Esophagus muscularis mucosa (tissue), 3 donors: ENCODE data around the gene CCDC186.

Experiments
- CTCF ChIP-seq, 3 experiments: fragments of 200-600 bp in 2 of 3; fragments of 450-650 bp in 1 of 3; sonication (generic) in 2 of 3; IDR thresholded peaks; one replicate each; pipeline ENCODE4 v1.5.1; 2017 to 2019; ENCODE audit warnings: antibody characterized with exemption in 3 of 3, mild to moderate bottlenecking in 2 of 3, moderate library complexity in 1 of 3
- POLR2A ChIP-seq: fragments of 450-650 bp; IDR thresholded peaks from one replicate; pipeline ENCODE4 v1.6.1; 2017; ENCODE audit warnings: antibody characterized with exemption, moderate library complexity, mild to moderate bottlenecking, low read depth
- POLR2AphosphoS5 ChIP-seq, 2 donors: sonication (generic); formaldehyde crosslinking; IDR thresholded peaks; one replicate each; pipeline ENCODE4 v1.6.1; 2017; ENCODE audit warnings: antibody characterized with exemption in 2 of 2

DNA sequence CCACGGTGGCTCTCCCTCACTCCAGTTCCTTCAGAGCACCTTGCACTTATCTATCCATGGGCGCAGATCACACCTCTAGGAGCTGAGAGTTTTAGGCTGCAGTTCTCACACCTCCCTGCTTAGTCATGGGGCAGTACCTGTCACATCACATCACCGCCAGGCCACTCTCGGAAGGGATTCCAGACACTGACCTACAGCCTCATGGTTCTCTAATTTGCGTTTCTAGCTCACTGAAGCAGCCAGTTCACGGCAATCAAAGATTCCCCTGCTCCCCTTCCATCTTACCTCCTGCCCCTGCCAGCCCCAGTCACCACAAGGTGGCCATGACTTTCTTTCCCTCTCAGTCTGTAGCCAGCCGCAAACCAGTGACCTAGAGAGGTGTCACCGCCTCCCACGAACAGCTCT lies 96.2 kb downstream of the CCDC186 start:
- TF ChIP-seq CTCF (IDR thresholded peaks at IDR 0.05) (no peak), POLR2A (no peak), POLR2AphosphoS5 (IDR thresholded peaks at IDR 0.05) (no peak)
